ENCODE data around the gene GAR1.
"Not testable (repeated sequence)": the region's sequence is repeated elsewhere in the genome, so short reads cannot be mapped to it uniquely, and the experiment has no call there.

GAR1 gene

GRCh38 chr4:109827672-109828071, 12.1 kb downstream of the GAR1 start, which contains the start of gene RRH:
RRH (plus strand) TSS chr4:109827972; CDS start chr4:109828028, 56 bp downstream.
- no peak for DNase-seq
- in situ Hi-C loops (cut with MboI; ENCODE audit: low pct_unique_long_range_greater_than_20kb, low sequenced_read_pairs), result loop anchor here (25.0 kb wide), 1 partner anchor 135 kb away; no protein-coding TSS in a partner anchor

GRCh38 chr4:109833756-109834155, 18.2 kb downstream of the GAR1 start:
- in situ Hi-C loops (cut with MboI; ENCODE audit: low pct_unique_long_range_greater_than_20kb, low sequenced_read_pairs), result loop anchor here (25.0 kb wide), 1 partner anchor 129 kb away; no protein-coding TSS in a partner anchor

GRCh38 chr4:109836985-109837384, 21.4 kb downstream of the GAR1 start:
- DNase-seq, result no peak
- in situ Hi-C loops (cut with MboI; ENCODE audit: low pct_unique_long_range_greater_than_20kb, low sequenced_read_pairs), result loop anchor here (25.0 kb wide), 1 partner anchor 125 kb away; no protein-coding TSS in a partner anchor

More at GRCh38 chr4:109833756-109834155, 18.2 kb downstream of the GAR1 start:
- DNase-seq, result no peak

- in situ Hi-C loops (cut with MboI; ENCODE audit: low pct_unique_long_range_greater_than_20kb, low sequenced_read_pairs), result loop anchor here (25.0 kb wide), 1 partner anchor 116 kb away; no protein-coding TSS in a partner anchor
- DNase-seq, result no peak
Measured at GRCh38 chr4:109846395-109847098, 31.0 kb downstream of the GAR1 start.

- no peak for DNase-seq
- in situ Hi-C loops (cut with MboI; ENCODE audit: low pct_unique_long_range_greater_than_20kb, low sequenced_read_pairs), result loop anchor here (25.0 kb wide), 1 partner anchor 114 kb away; no protein-coding TSS in a partner anchor
Measured at GRCh38 chr4:109847896-109848442, 32.4 kb downstream of the GAR1 start, which contains the start of gene LRIT3. LRIT3 (plus strand) TSS chr4:109848107; CDS start chr4:109848202, 95 bp downstream.

GRCh38 chr4:109848501-109848900, 32.9 kb downstream of the GAR1 start:
- no peak for DNase-seq
- in situ Hi-C loops (cut with MboI; ENCODE audit: low pct_unique_long_range_greater_than_20kb, low sequenced_read_pairs), result loop anchor here (25.0 kb wide), 1 partner anchor 114 kb away; no protein-coding TSS in a partner anchor

- no peak for DNase-seq
- in situ Hi-C loops (cut with MboI; ENCODE audit: low pct_unique_long_range_greater_than_20kb, low sequenced_read_pairs), result no loop called here
Measured at GRCh38 chr4:109850601-109851000, 35.0 kb downstream of the GAR1 start.

GRCh38 chr4:109859426-109860300, 44.1 kb downstream of the GAR1 start:
- DNase-seq; in situ Hi-C loops (cut with MboI; ENCODE audit: low pct_unique_long_range_greater_than_20kb, low sequenced_read_pairs): not testable (repeated sequence)

GRCh38 chr4:109861271-109861670, 45.7 kb downstream of the GAR1 start:
- in situ Hi-C loops (cut with MboI; ENCODE audit: low pct_unique_long_range_greater_than_20kb, low sequenced_read_pairs), result no loop called here
- no peak for DNase-seq

GRCh38 chr4:109861916-109862511, 46.5 kb downstream of the GAR1 start:
- in situ Hi-C loops (cut with MboI; ENCODE audit: low pct_unique_long_range_greater_than_20kb, low sequenced_read_pairs), result no loop called here
- DNase-seq, result no peak

- in situ Hi-C loops (cut with MboI; ENCODE audit: low pct_unique_long_range_greater_than_20kb, low sequenced_read_pairs), result no loop called here
- no peak for DNase-seq
Measured at GRCh38 chr4:109864134-109864533, 48.6 kb downstream of the GAR1 start.

- in situ Hi-C loops (cut with MboI; ENCODE audit: low pct_unique_long_range_greater_than_20kb, low sequenced_read_pairs), result no loop called here
- DNase-seq, result no peak
Measured at GRCh38 chr4:109870061-109870460, 54.5 kb downstream of the GAR1 start.

GRCh38 chr4:109872065-109872464, 56.5 kb downstream of the GAR1 start:
- no peak for DNase-seq
- in situ Hi-C loops (cut with MboI; ENCODE audit: low pct_unique_long_range_greater_than_20kb, low sequenced_read_pairs), result no loop called here

GRCh38 chr4:109872950-109873656, 57.5 kb downstream of the GAR1 start:
- no peak for DNase-seq
- in situ Hi-C loops (cut with MboI; ENCODE audit: low pct_unique_long_range_greater_than_20kb, low sequenced_read_pairs), result no loop called here

GRCh38 chr4:109873791-109874514, 58.4 kb downstream of the GAR1 start:
- in situ Hi-C loops (cut with MboI; ENCODE audit: low pct_unique_long_range_greater_than_20kb, low sequenced_read_pairs), result no loop called here
- DNase-seq, result no peak

Measured in KBM-7 (cell line).